ENCODE measurements around the gene MBTPS2.
"Not testable (repeated sequence)": the region's sequence is repeated elsewhere in the genome, so short reads cannot be mapped to it uniquely, and the experiment has no call there.

Gene MBTPS2

GRCh38 chrX:21839334-21840192 lies at the start of gene MBTPS2:
Gene MBTPS2 (plus strand): TSS chrX:21839617. CDS start chrX:21839735, 118 bp downstream.
- Mint-ChIP-seq H3K9me3 (ENCODE audit: low read depth) (no peaks in the 10 kb centered on the region), H3K36me3 (no peaks in the 10 kb centered on the region), H3K27me3 (no peaks in the 10 kb centered on the region), H3K4me1 (ENCODE audit: low read depth) (peaks cover 11% of the 10 kb centered on the region), H3K4me3 (peak within 1 kb of the TSS; percentile 91), H3K27ac (peak within 1 kb of the TSS; percentile 86)

GRCh38 chrX:21798677-21799219 lies 40.7 kb upstream of the MBTPS2 start:
- Mint-ChIP-seq H3K27ac (no peak overlapping the region), H3K4me1 (ENCODE audit: low read depth) (no peaks in the 10 kb centered on the region), H3K36me3 (no peaks in the 10 kb centered on the region), H3K27me3 (no peaks in the 10 kb centered on the region), H3K4me3 (no peak overlapping the region), H3K9me3 (ENCODE audit: low read depth) (no peaks in the 10 kb centered on the region)

GRCh38 chrX:21799767-21800166 lies 39.6 kb upstream of the MBTPS2 start:
- Mint-ChIP-seq H3K27ac (no peak overlapping the region), H3K27me3 (no peaks in the 10 kb centered on the region), H3K4me3 (no peak overlapping the region), H3K9me3 (ENCODE audit: low read depth) (no peaks in the 10 kb centered on the region), H3K36me3 (no peaks in the 10 kb centered on the region), H3K4me1 (ENCODE audit: low read depth) (no peaks in the 10 kb centered on the region)

DNA sequence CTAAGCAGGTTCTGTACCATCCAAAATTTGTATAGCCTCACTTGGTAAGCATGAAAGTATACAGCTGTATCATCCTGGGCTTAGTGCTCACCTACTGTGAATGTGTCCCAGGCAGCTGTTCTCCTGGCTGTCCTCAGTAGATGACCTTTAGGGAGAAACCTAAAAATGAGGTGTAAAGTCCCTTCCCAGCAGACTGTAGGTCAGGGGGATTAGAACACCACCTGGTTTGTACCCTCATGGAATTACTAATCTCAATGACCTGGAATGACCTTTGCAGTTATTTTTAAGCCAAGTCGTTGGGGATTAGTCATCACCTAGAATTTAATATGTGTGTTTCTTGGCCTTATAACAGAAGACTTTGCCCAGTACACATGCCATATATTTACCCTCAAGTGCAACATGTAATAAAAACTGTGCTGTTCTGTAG lies 39.1 kb upstream of the MBTPS2 start:
- no peaks in the 10 kb centered on the region for H3K27me3 Mint-ChIP-seq
- no peak overlapping the region for H3K4me3 Mint-ChIP-seq
- no peak overlapping the region for H3K27ac Mint-ChIP-seq
- H3K36me3 Mint-ChIP-seq: no peaks in the 10 kb centered on the region
- no peaks in the 10 kb centered on the region for H3K9me3 Mint-ChIP-seq (ENCODE audit: low read depth)
- H3K4me1 Mint-ChIP-seq (ENCODE audit: low read depth): no peaks in the 10 kb centered on the region

- no peak overlapping the region for H3K27ac Mint-ChIP-seq
- no peaks in the 10 kb centered on the region for H3K4me1 Mint-ChIP-seq (ENCODE audit: low read depth)
- no peaks in the 10 kb centered on the region for H3K27me3 Mint-ChIP-seq
- H3K4me3 Mint-ChIP-seq: no peak overlapping the region
- no peaks in the 10 kb centered on the region for H3K9me3 Mint-ChIP-seq (ENCODE audit: low read depth)
- no peaks in the 10 kb centered on the region for H3K36me3 Mint-ChIP-seq
Observed at GRCh38 chrX:21802054-21802670, 37.3 kb upstream of the MBTPS2 start.

- Mint-ChIP-seq H3K27ac (no peak overlapping the region), H3K36me3 (no peaks in the 10 kb centered on the region), H3K9me3 (ENCODE audit: low read depth) (no peaks in the 10 kb centered on the region), H3K4me3 (no peak overlapping the region), H3K4me1 (ENCODE audit: low read depth) (no peaks in the 10 kb centered on the region), H3K27me3 (no peaks in the 10 kb centered on the region)
Observed at GRCh38 chrX:21802839-21803238, 36.6 kb upstream of the MBTPS2 start.

- Mint-ChIP-seq H3K27ac (no peak overlapping the region), H3K9me3 (ENCODE audit: low read depth) (peaks cover 4% of the 10 kb centered on the region), H3K36me3 (peaks cover 3% of the 10 kb centered on the region), H3K27me3 (no peaks in the 10 kb centered on the region), H3K4me3 (no peak overlapping the region), H3K4me1 (ENCODE audit: low read depth) (no peaks in the 10 kb centered on the region)
Observed at GRCh38 chrX:21806691-21807090, 32.7 kb upstream of the MBTPS2 start.

DNA sequence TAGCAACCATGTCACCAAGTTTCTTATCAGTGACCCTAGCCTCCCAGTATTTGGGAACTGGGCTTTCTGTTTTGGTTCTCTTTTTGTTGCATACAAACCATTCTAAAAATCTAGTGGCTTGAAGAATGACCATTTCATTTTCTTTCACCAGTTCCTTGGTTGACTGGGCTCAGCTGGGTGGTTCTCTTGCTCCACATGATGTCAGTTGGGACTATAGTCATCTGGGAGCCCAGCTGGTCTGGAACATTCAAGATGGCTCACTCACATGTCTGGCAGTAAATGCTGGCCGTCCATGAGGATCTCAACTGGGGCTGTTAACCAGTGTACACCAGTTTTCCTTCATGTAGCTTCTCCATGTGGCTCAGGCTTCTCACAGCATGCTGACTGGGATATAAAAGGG lies 27.6 kb upstream of the MBTPS2 start:
- H3K4me1 Mint-ChIP-seq (ENCODE audit: low read depth): no peaks in the 10 kb centered on the region
- no peak overlapping the region for H3K27ac Mint-ChIP-seq
- H3K36me3 Mint-ChIP-seq: peaks cover 3% of the 10 kb centered on the region
- peaks cover 4% of the 10 kb centered on the region for H3K9me3 Mint-ChIP-seq (ENCODE audit: low read depth)
- no peaks in the 10 kb centered on the region for H3K27me3 Mint-ChIP-seq
- H3K4me3 Mint-ChIP-seq: no peak overlapping the region

- H3K36me3 Mint-ChIP-seq: peaks cover 3% of the 10 kb centered on the region
- H3K27me3 Mint-ChIP-seq: no peaks in the 10 kb centered on the region
- no peaks in the 10 kb centered on the region for H3K4me1 Mint-ChIP-seq (ENCODE audit: low read depth)
- H3K27ac Mint-ChIP-seq: no peak overlapping the region
- H3K9me3 Mint-ChIP-seq (ENCODE audit: low read depth): peaks cover 4% of the 10 kb centered on the region
- H3K4me3 Mint-ChIP-seq: no peak overlapping the region
Observed at GRCh38 chrX:21812628-21813027, 26.8 kb upstream of the MBTPS2 start.

GRCh38 chrX:21813612-21814368 lies 25.6 kb upstream of the MBTPS2 start:
- H3K27me3 Mint-ChIP-seq: no peaks in the 10 kb centered on the region
- H3K9me3 Mint-ChIP-seq (ENCODE audit: low read depth): peaks cover 4% of the 10 kb centered on the region
- H3K27ac Mint-ChIP-seq: no peak overlapping the region
- H3K4me1 Mint-ChIP-seq (ENCODE audit: low read depth): no peaks in the 10 kb centered on the region
- H3K36me3 Mint-ChIP-seq: peaks cover 3% of the 10 kb centered on the region
- H3K4me3 Mint-ChIP-seq: no peak overlapping the region

GRCh38 chrX:21816136-21816535 lies 23.3 kb upstream of the MBTPS2 start:
- H3K27me3 Mint-ChIP-seq: no peaks in the 10 kb centered on the region
- no peak overlapping the region for H3K4me3 Mint-ChIP-seq
- H3K4me1 Mint-ChIP-seq (ENCODE audit: low read depth): no peaks in the 10 kb centered on the region
- H3K9me3 Mint-ChIP-seq (ENCODE audit: low read depth): peaks cover 4% of the 10 kb centered on the region
- H3K36me3 Mint-ChIP-seq: peaks cover 3% of the 10 kb centered on the region
- no peak overlapping the region for H3K27ac Mint-ChIP-seq

GRCh38 chrX:21820170-21820569 lies 19.2 kb upstream of the MBTPS2 start:
- not testable (repeated sequence) for H3K27ac Mint-ChIP-seq; H3K27me3 Mint-ChIP-seq; H3K9me3 Mint-ChIP-seq (ENCODE audit: low read depth); H3K4me3 Mint-ChIP-seq; H3K4me1 Mint-ChIP-seq (ENCODE audit: low read depth); H3K36me3 Mint-ChIP-seq

GRCh38 chrX:21821875-21822274 lies 17.5 kb upstream of the MBTPS2 start:
- no peaks in the 10 kb centered on the region for H3K27me3 Mint-ChIP-seq
- no peaks in the 10 kb centered on the region for H3K4me1 Mint-ChIP-seq (ENCODE audit: low read depth)
- no peak overlapping the region for H3K4me3 Mint-ChIP-seq
- no peak overlapping the region for H3K27ac Mint-ChIP-seq
- no peaks in the 10 kb centered on the region for H3K36me3 Mint-ChIP-seq
- H3K9me3 Mint-ChIP-seq (ENCODE audit: low read depth): no peaks in the 10 kb centered on the region

- Mint-ChIP-seq H3K27ac (no peak overlapping the region), H3K27me3 (no peaks in the 10 kb centered on the region), H3K4me3 (no peak overlapping the region), H3K36me3 (no peaks in the 10 kb centered on the region), H3K4me1 (ENCODE audit: low read depth) (no peaks in the 10 kb centered on the region), H3K9me3 (ENCODE audit: low read depth) (no peaks in the 10 kb centered on the region)
Observed at GRCh38 chrX:21831496-21831895, 7.9 kb upstream of the MBTPS2 start.

- H3K4me1 Mint-ChIP-seq (ENCODE audit: low read depth): peaks cover 8% of the 10 kb centered on the region
- H3K36me3 Mint-ChIP-seq: no peaks in the 10 kb centered on the region
- H3K9me3 Mint-ChIP-seq (ENCODE audit: low read depth): no peaks in the 10 kb centered on the region
- H3K27me3 Mint-ChIP-seq: no peaks in the 10 kb centered on the region
- no peak overlapping the region for H3K4me3 Mint-ChIP-seq
- no peak overlapping the region for H3K27ac Mint-ChIP-seq
Observed at GRCh38 chrX:21837056-21837455, 2.4 kb upstream of the MBTPS2 start.
